ENCODE measurements around the gene GRIN3B. TPM values are rescaled to one million over a fixed set of nuclear protein-coding genes. Genes with fewer than 3 reads are reported as not detected.

Gene GRIN3B
- polyA plus RNA-seq, 1 donor from 2014 or later, result not detected

DNA sequence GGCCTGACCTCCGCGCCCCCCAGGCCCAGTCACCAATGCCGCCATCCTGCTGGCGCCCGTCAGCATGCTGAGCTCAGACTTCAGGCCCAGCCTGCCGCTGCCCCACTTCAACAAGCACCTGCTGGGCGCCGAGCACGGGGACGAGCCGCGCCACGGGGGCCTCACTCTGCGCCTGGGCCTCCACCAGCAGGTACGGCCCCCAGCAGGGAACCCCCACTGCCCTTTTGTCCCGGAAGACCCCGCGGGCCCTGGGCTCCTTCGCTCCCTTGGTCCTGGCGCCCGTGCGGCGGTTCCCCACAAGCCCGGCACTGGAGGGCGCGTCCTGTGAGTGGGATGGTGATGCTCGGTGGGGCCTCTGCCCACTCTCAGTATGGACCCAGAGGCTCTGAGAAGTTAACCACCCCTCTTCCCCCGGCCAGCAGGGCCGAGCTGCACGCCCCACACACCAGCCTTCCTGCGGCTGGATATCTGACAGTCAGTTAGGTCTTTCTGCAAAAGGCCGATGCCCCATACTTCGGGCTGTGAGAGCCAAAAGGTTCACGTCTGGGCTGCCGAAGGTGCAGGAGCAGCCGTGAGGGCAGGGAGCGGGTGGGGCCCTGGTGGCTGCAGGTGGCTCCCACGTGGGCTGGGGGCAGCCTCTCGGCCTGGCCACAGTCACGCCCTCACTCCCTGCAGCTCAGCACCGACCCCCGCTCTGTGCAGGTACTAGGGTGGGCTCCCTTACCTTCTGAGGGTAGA is 8.1 kb upstream of the GRIN3B start:
- Mint-ChIP-seq H3K4me3 (no peak overlapping the region), H3K9me3 (no peaks in the 10 kb centered on the region), H3K27me3 (peaks cover 8% of the 10 kb centered on the region), H3K36me3 (peaks cover 2% of the 10 kb centered on the region), H3K27ac (no peak overlapping the region), H3K4me1 (peaks cover 0 to 7% (median 5%) of the 10 kb centered on the region in 3 donors)

DNA sequence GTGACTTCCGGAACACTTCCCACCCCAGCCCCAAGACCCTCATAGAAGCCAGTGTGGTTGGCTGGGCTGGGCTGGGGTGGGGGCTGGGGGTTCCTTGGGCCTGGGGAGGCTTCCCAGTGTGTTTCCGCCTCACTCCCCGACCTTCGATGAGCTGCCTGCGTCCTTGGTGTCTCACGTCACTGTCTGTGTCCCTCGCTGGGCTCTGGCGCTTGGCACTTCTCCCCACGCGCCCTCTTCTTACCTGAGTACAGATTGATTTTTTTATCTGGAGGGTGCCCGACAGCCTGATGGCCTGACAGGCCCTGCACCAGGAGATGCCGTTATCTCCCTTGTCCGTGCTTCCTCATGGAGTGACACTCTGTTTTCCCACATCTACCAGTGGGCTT is 7.6 kb upstream of the GRIN3B start:
- Mint-ChIP-seq H3K27ac (peak overlapping the region in 1 of 3 donors; percentile 53), H3K4me1 (peaks cover 0 to 7% (median 5%) of the 10 kb centered on the region in 3 donors), H3K9me3 (no peaks in the 10 kb centered on the region), H3K27me3 (peaks cover 14% of the 10 kb centered on the region), H3K4me3 (no peak overlapping the region), H3K36me3 (peaks cover 2% of the 10 kb centered on the region)

DNA sequence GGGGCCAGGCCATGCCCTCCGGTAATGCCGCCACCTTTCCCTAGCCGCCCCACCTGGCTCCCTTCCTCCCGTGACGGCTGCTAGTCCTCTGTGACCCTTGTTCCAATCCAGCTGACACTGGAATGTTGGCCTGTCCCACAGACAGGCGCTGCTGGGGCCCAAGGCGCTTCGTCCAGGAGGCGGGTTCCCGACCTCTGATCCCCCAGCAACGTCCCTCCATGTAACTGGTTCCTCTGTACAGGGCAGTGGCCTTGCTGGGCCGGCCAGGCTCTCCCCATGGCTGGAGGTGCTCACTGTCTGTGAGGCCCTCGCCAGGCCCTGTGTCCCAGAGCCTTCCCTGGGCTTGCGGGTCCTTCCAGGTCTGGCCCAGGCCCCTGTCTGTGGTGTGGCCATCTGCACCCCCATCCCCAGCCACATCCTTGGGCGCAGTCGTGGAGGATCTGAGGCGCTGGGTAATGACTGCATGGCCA is 6.8 kb upstream of the GRIN3B start:
- Mint-ChIP-seq H3K4me1 (peaks cover 0 to 7% (median 5%) of the 10 kb centered on the region in 3 donors), H3K9me3 (no peaks in the 10 kb centered on the region), H3K27ac (no peak overlapping the region), H3K27me3 (peaks cover 21% of the 10 kb centered on the region), H3K4me3 (no peak overlapping the region), H3K36me3 (peaks cover 2% of the 10 kb centered on the region)

DNA sequence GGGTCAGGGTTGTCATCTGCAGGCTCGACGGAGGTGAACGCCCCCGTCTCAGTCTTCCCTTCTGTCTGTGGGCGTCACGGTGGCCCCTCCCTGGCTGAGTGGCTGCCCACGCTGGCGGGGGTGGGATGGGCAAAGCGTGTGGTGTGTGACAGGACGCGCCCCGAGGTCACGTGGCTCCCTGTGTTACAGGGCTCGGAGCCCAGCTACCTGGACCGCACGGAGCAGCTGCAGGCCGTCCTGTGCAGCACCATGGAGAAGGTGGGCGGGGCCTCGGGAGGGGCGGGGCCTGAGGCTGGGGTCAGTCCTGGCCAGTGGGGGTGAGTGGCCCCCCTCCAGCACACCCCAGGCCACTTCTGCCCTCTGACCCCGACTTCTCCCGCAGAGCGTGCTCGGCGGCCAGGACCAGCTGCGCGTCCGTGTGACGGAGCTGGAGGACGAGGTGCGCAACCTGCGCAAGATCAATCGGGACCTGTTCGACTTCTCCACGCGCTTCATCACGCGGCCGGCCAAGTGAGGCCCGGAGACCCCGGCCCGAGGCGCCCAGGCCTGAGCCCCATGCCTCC is 6.3 kb upstream of the GRIN3B start:
- no peak overlapping the region for H3K27ac Mint-ChIP-seq
- peaks cover 25% of the 10 kb centered on the region for H3K27me3 Mint-ChIP-seq
- no peak overlapping the region for H3K4me3 Mint-ChIP-seq
- H3K4me1 Mint-ChIP-seq, result peaks cover 0 to 7% (median 5%) of the 10 kb centered on the region in 3 donors
- H3K9me3 Mint-ChIP-seq, result no peaks in the 10 kb centered on the region
- peaks cover 2% of the 10 kb centered on the region for H3K36me3 Mint-ChIP-seq

DNA sequence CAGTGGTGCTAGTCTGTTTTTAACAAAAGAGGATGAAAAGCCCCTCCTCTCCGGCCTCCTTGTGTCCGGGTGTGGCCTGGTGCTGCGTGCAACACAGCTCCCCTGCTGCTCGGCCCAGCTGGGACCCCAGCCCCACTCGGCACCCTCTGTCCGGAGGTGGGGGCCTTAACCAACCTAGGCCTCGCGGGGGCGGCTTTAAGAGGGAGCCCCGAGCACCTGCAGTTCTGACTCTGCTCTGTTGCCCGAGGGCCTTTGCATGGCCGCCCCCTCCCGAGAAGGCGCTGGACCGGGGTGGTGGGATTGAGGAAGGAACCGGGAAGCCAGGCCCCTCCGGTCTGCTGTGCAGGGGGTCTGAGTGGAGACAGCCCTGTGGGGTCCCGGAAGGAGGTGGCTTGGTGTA is 5.7 kb upstream of the GRIN3B start:
- no peak overlapping the region for H3K27ac Mint-ChIP-seq
- H3K4me3 Mint-ChIP-seq, result no peak overlapping the region
- no peaks in the 10 kb centered on the region for H3K9me3 Mint-ChIP-seq

DNA sequence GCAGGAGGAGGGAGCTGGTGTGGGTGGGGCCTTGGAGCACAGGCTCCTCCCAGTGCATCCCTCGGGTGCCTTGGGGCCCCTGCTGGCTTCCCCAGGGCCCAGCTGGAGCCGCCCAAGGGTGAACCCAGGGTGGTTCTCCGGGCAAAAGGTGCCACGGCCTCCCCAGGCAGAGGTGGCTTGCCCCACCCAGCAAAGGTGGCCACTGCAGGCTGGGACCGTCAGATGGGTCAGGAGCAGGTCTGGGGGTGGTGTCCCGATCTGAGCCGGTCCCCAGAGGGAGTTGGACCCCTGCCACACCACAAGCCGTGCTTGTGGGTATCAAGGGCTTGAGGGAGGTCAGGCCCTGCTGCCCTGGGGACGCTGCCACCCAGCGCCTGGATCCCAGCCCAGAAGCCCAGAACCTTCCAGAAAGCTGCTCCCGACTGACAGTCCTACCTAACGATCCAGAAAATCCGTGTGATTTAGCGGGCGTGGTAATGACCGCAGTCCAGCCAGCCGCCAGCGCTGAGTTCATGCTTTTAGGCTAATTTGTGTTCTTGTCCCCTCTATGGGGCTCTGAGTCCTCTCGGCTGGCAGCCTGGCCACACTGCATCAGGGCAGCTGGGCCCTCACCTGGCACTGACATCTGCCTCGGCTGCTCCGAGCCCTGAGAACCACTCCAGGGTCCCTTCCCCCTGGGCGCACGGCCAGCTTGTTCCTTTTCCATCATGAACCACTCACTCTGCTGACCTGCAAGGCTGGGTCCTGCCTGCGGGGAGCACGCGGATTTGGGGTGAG is 5.0 kb upstream of the GRIN3B start:
- Mint-ChIP-seq H3K27me3 (peaks cover 29% of the 10 kb centered on the region), H3K27ac (no peak overlapping the region), H3K4me1 (peaks cover 0 to 7% (median 5%) of the 10 kb centered on the region in 3 donors), H3K9me3 (no peaks in the 10 kb centered on the region), H3K4me3 (no peak overlapping the region), H3K36me3 (peaks cover 2% of the 10 kb centered on the region)

More for the DNA sequence above, 5.7 kb upstream of the GRIN3B start:
- peaks cover 2% of the 10 kb centered on the region for H3K36me3 Mint-ChIP-seq
- H3K4me1 Mint-ChIP-seq, result peaks cover 0 to 7% (median 5%) of the 10 kb centered on the region in 3 donors
- peaks cover 29% of the 10 kb centered on the region for H3K27me3 Mint-ChIP-seq

DNA sequence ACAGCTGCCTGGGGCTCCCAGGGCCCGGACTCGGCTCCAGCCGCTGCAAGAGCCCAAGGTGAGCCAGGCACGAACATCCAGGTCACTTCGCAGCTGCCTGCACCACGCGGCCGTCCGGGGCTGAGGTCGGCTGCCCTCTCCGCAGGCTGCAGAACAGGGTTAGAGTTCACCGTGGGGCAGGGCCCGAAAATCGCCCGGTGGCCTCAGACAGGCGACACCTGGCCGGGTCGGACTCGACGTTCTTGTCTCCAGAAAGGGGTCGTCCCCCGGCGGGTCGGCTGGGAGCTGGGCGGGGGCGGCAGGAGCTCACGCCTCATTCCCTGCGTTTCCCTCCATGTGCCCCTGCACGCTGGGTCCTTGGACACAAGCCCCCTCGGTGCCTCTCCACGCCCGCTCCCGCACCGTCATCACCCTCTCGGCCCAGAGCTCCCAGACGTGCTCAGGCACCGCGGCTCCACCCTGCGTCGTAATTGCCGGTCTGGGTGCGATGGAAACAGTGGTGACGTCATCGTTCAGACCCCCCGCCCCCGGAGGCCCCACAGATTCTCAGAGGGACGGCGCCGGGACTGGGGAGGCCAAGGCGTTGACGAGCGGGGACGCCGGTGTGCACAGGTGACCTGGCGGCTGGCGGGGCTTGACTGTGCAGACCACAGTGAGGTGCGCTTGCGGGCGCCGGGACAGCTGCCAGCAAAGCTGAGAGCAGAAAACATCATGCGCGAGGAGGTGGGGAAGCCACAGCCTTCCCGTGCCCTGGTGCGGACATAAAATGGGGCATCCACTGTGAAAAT is 4.0 kb upstream of the GRIN3B start:
- Mint-ChIP-seq H3K4me3 (peak overlapping the region in 3 of 4 donors; percentile 48 to 53 (median 49)), H3K36me3 (peaks cover 2% of the 10 kb centered on the region), H3K4me1 (peaks cover 0 to 7% (median 7%) of the 10 kb centered on the region in 3 donors), H3K27ac (peak overlapping the region; percentile 87 to 92 (median 89)), H3K9me3 (no peaks in the 10 kb centered on the region), H3K27me3 (peaks cover 32% of the 10 kb centered on the region)

DNA sequence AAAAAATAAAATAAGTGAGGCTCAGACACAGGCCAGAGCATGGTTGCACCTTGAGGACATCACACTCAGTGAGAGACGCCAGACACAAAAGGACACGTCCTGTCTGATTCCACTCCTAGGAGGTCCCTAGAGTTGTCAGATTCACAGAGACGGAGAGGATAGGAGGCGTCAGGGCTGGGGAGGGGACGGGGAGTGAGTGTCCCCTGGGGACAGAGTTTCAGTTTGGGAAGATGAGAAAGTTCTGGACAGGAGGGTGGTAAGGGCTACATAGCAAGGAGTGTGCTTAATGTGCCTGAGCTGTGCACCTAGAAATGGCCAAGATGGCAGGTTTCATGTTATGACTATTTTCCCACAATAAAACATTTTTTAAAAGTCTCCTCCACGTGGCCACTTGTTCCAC is 2.2 kb upstream of the GRIN3B start:
- Mint-ChIP-seq H3K36me3 (no peaks in the 10 kb centered on the region), H3K4me3 (peak overlapping the region in 2 of 4 donors; percentile 43 to 49), H3K27me3 (peaks cover 35% of the 10 kb centered on the region), H3K9me3 (no peaks in the 10 kb centered on the region), H3K4me1 (peaks cover 0 to 9% (median 7%) of the 10 kb centered on the region in 3 donors), H3K27ac (peak overlapping the region in 2 of 3 donors; percentile 45 to 63)

DNA sequence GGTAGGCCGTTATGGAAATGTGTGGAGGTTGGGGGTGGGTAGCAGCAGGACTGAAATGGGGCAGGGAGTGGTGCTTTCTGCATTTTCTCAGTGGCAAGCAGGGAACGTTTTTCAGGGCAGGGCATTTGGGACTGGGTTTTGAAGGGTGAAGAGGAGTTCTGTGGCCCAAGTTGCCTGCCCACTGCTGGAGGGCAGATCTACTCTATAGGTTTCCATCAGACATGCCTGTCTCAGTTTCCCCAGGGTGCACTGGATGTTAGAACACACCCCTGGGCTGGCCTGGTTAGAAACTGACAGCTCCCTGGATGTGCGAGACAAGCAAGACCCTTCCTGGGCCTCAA is 870 bp upstream of the GRIN3B start:
- peaks cover 35% of the 10 kb centered on the region for H3K27me3 Mint-ChIP-seq
- H3K4me3 Mint-ChIP-seq, result peak overlapping the region in 2 of 4 donors; percentile 10 to 36
- H3K9me3 Mint-ChIP-seq, result no peaks in the 10 kb centered on the region
- H3K27ac Mint-ChIP-seq, result peak overlapping the region in 1 of 3 donors; percentile 55
- no peaks in the 10 kb centered on the region for H3K36me3 Mint-ChIP-seq
- H3K4me1 Mint-ChIP-seq, result peaks cover 0 to 9% (median 7%) of the 10 kb centered on the region in 3 donors

DNA sequence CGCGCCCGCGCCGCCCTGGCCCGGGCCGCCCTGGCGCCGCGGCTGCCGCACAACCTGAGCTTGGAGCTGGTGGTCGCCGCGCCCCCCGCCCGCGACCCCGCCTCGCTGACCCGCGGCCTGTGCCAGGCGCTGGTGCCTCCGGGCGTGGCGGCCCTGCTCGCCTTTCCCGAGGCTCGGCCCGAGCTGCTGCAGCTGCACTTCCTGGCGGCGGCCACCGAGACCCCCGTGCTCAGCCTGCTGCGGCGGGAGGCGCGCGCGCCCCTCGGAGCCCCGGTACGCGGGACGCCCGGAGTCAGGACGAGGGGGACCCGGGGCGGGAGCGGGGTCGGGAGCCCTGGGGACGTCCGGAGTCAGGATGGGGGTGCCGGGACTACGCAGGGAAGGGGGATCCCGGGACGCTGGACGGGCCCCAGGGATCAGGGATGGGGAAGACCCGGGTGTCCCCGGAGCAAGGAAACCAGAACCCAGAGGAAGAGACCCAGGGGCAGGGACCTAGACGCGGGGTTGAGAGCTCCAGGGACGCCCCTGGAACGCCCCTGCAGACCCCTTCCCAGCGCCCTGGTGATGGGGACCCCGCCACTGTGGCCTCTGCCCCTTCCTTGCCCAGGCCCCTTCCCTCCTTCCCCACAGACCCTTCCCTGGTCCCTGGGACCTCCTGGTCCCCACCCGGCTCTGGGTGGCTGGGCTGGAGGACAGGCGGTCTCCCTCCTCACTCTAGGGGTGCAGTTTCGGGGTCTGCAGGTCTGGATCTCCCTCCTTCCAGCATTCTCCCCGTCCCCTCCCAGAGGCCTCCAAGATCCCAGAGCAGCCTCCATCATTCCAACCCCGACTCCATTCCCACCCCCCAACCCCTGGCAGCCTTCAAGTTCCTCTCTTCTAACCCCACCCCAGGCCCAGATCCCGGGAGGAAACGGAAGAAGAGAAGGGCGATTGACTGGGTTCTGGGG is 645 bp downstream of the GRIN3B start:
- H3K27me3 Mint-ChIP-seq, result peaks cover 35% of the 10 kb centered on the region
- no peaks in the 10 kb centered on the region for H3K9me3 Mint-ChIP-seq
- no peaks in the 10 kb centered on the region for H3K36me3 Mint-ChIP-seq
- peaks cover 0 to 11% (median 7%) of the 10 kb centered on the region in 3 donors for H3K4me1 Mint-ChIP-seq
- H3K4me3 Mint-ChIP-seq, result peak overlapping the region; percentile 8 to 81 (median 44)
- H3K27ac Mint-ChIP-seq, result no peak overlapping the region

DNA sequence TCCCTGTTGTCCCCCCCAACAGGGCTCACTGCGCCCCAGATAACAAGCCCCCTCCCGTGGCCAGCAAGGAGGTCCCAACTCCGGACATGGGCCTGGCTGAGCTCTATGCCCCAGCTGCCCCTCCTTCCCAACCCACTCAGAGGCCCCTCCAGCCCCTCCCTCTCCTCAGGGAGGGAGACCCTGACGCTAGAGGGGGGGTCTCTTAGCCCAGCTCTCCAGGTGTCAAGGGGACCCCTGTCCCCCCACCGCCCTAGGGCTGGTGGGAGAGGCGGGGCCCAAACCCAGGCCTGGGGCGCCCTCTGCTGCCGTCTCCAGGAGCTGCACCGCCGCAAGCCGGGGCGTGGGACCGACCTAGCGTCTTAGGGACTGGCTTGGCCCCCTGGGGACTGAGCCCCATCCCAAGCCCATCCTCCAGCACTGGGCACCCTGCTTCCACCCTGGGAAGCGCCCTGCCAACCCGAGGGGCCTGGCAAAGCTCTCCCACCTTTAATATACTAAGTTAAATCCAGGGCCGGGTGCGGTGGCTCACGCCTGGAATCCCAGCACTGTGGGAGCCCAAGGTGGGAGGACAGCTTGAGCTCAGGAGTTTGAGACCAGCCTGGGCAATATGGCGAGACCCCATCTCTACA is 1.4 kb downstream of the GRIN3B start:
- Mint-ChIP-seq H3K4me3 (peak overlapping the region in 2 of 4 donors; percentile 35 to 81), H3K4me1 (peaks cover 0 to 6% (median 3%) of the 10 kb centered on the region in 3 donors), H3K27ac (peak overlapping the region in 1 of 3 donors; percentile 45), H3K9me3 (no peaks in the 10 kb centered on the region), H3K27me3 (peaks cover 32% of the 10 kb centered on the region), H3K36me3 (no peaks in the 10 kb centered on the region)

DNA sequence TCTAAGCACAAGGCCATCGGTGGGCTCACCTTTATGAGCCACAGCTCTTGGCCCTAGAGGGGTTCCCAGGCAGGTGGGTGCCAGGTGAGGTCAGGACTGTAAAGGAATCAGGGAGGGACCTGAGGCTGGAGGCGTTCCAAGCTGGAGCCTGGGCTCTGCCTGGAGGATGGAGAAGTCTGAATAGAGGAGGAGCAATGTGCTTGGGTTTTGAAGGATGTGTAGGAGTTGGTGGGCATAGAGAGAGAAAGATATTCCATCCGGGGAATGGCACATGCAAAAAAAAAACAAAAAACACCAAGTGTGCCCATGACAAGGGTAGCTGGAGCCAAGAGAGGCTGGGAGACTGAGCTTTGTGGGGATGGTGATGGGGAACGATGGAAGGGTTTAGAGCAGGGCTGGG is 2.4 kb downstream of the GRIN3B start:
- no peaks in the 10 kb centered on the region for H3K36me3 Mint-ChIP-seq
- peaks cover 0 to 5% (median 0%) of the 10 kb centered on the region in 3 donors for H3K4me1 Mint-ChIP-seq
- H3K4me3 Mint-ChIP-seq, result no peak overlapping the region
- no peaks in the 10 kb centered on the region for H3K9me3 Mint-ChIP-seq
- peaks cover 22% of the 10 kb centered on the region for H3K27me3 Mint-ChIP-seq
- H3K27ac Mint-ChIP-seq, result peak overlapping the region in 1 of 3 donors; percentile 45

DNA sequence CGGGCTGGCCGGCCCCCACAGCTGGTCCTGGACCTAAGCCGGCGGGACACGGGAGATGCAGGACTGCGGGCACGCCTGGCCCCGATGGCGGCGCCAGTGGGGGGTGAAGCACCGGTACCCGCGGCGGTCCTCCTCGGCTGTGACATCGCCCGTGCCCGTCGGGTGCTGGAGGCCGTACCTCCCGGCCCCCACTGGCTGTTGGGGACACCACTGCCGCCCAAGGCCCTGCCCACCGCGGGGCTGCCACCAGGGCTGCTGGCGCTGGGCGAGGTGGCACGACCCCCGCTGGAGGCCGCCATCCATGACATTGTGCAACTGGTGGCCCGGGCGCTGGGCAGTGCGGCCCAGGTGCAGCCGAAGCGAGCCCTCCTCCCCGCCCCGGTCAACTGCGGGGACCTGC is 3.1 kb downstream of the GRIN3B start:
- H3K9me3 Mint-ChIP-seq, result no peaks in the 10 kb centered on the region
- H3K36me3 Mint-ChIP-seq, result no peaks in the 10 kb centered on the region

More for the DNA sequence above, 3.1 kb downstream of the GRIN3B start:
- no peak overlapping the region for H3K4me3 Mint-ChIP-seq
- no peak overlapping the region for H3K27ac Mint-ChIP-seq
- peaks cover 15% of the 10 kb centered on the region for H3K27me3 Mint-ChIP-seq
- H3K4me1 Mint-ChIP-seq, result peaks cover 0 to 5% (median 0%) of the 10 kb centered on the region in 3 donors
